ENCODE measurements around the gene TRMT2A. TPM values are rescaled to one million over a fixed set of nuclear protein-coding genes. Genes with fewer than 3 reads are reported as not detected.

The TRMT2A gene
- polyA plus RNA-seq, 3 donors from 2014 or later, result 22.7 to 33.7 (median 27.6) TPM

GRCh38 chr22:20065896-20066616 is 51.0 kb downstream of the TRMT2A start:
- Mint-ChIP-seq H3K9me3 (no peaks in the 10 kb centered on the region), H3K36me3 (peaks cover 0 to 9% (median 0%) of the 10 kb centered on the region in 3 donors), H3K27ac (no peak overlapping the region), H3K4me3 (no peak overlapping the region), H3K4me1 (peaks cover 12 to 15% of the 10 kb centered on the region in 2 donors), H3K27me3 (ENCODE audit: low read depth in 3 of 3) (peaks cover 0 to 2% (median 0%) of the 10 kb centered on the region in 3 donors)
- no peak for DNase-seq

DNA sequence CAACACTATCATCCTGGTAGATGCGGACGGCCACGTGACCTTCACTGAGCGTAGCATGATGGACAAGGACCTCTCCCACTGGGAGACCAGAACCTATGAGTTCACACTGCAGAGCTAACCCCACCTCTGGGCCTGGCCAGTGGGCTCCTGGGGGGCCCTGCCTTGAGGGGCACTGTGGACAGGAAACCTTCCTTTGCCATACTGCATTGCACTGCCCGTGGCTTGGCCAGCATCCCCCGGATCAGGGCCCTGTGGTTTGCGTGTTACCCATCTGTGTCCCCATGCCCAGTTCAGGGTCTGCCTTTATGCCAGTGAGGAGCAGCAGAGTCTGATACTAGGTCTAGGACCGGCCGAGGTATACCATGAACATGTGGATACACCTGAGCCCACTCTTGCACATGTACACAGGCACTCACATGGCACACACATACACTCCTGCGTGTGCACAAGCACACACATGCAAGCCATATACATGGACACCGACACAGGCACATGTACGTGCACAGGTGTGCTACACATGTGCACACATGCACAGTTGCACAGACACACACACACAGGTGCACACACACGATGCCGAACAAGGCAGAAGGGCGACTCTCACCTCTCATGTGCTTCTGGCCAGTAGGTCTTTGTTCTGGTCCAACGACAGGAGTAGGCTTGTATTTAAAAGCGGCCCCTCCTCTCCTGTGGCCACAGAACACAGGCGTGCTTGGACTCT is 52.3 kb downstream of the TRMT2A start:
- Mint-ChIP-seq H3K36me3 (peaks cover 0 to 11% (median 0%) of the 10 kb centered on the region in 3 donors), H3K9me3 (no peaks in the 10 kb centered on the region), H3K4me3 (no peak overlapping the region), H3K4me1 (peaks cover 17 to 26% of the 10 kb centered on the region in 2 donors), H3K27ac (peak overlapping the region in 2 of 6 donors; percentile 26 to 75), H3K27me3 (ENCODE audit: low read depth in 3 of 3) (peaks cover 0 to 2% (median 0%) of the 10 kb centered on the region in 3 donors)
- no peak for DNase-seq

DNA sequence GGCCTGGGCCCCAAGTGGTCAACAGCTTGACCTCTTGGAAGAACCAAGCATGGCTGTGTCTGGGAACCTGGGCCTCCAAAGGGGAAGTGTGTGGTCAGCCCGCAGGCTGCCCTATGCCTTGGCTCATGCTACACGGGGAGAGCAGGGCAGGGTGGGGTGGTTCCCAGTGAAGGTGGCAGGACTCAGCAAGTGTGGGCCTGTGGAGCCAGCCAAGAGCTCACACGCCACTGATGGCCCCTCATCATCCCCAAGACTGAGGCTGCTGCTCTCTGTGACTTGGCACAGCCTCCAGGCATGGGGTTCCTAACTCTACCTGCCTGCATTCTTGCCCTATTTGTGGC is 52.9 kb downstream of the TRMT2A start:
- Mint-ChIP-seq H3K9me3 (no peaks in the 10 kb centered on the region), H3K4me3 (peak overlapping the region in 1 of 5 donors; percentile 61), H3K36me3 (peaks cover 0 to 11% (median 0%) of the 10 kb centered on the region in 3 donors), H3K27me3 (ENCODE audit: low read depth in 3 of 3) (peaks cover 0 to 2% (median 2%) of the 10 kb centered on the region in 3 donors), H3K27ac (peak overlapping the region in 5 of 6 donors; percentile 13 to 95 (median 90)), H3K4me1 (peaks cover 23 to 32% of the 10 kb centered on the region in 2 donors)
- no peak for DNase-seq

DNA sequence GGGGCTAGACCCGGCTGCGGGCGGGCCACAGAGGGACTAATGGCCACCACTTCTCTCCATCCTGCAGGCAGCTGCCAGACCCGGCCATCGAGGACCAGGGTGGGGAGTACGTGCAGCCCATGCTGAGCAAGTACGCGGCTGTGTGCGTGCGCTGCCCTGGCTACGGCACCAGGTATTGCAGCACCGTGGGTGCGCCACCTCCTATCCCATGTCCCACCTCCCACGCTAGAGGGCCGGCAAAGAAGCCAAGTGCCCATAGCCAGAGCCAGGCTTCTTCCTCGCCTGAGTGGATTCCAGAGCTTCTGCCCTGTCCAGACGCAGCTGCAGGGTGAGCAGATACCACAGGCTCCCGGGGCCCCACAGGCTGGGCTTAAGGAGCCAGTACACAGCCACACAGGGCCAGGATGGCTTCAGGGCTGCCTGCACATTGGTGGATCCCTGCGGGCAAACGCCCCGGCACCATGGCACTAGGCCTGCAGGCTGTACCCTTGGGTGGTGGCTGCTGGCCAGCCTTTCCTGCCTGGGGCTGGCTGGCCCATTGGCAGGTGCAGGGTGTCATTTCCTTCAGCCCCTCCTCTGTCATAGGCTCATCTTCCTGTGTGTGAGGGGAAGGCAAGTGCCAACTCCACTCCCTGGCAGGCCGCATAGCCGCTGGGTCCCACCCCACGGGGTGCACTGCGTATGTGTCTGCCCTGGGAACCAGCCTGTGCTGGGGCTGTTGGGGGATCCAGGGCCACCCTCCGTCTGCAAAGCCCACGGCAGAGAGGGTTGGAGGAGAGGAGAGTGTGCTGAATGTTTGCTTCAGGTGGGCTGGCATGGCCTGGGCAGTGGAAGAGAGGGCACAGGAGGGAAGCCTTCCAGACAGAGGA is 53.5 kb downstream of the TRMT2A start:
- peaks cover 29 to 38% of the 10 kb centered on the region in 2 donors for H3K4me1 Mint-ChIP-seq

GRCh38 chr22:20062766-20063083 is 54.3 kb downstream of the TRMT2A start:
- Mint-ChIP-seq H3K27ac (peak overlapping the region in 4 of 6 donors; percentile 17 to 90 (median 72)), H3K27me3 (ENCODE audit: low read depth in 3 of 3) (peaks cover 0 to 4% (median 0%) of the 10 kb centered on the region in 3 donors), H3K9me3 (no peaks in the 10 kb centered on the region), H3K4me3 (peak overlapping the region in 1 of 5 donors; percentile 60), H3K36me3 (peaks cover 0 to 17% (median 5%) of the 10 kb centered on the region in 3 donors), H3K4me1 (peaks cover 35 to 46% of the 10 kb centered on the region in 2 donors)
- DNase-seq, result no peak

More for the DNA sequence above, 53.5 kb downstream of the TRMT2A start:
- Mint-ChIP-seq H3K27ac (peak overlapping the region; percentile 13 to 95 (median 80)), H3K27me3 (ENCODE audit: low read depth in 3 of 3) (peaks cover 0 to 4% (median 0%) of the 10 kb centered on the region in 3 donors), H3K36me3 (peaks cover 0 to 11% (median 0%) of the 10 kb centered on the region in 3 donors), H3K4me3 (peak overlapping the region; percentile 21 to 85 (median 63)), H3K9me3 (no peaks in the 10 kb centered on the region)
- peak; percentile 42 to 46 (median 44) for DNase-seq

DNA sequence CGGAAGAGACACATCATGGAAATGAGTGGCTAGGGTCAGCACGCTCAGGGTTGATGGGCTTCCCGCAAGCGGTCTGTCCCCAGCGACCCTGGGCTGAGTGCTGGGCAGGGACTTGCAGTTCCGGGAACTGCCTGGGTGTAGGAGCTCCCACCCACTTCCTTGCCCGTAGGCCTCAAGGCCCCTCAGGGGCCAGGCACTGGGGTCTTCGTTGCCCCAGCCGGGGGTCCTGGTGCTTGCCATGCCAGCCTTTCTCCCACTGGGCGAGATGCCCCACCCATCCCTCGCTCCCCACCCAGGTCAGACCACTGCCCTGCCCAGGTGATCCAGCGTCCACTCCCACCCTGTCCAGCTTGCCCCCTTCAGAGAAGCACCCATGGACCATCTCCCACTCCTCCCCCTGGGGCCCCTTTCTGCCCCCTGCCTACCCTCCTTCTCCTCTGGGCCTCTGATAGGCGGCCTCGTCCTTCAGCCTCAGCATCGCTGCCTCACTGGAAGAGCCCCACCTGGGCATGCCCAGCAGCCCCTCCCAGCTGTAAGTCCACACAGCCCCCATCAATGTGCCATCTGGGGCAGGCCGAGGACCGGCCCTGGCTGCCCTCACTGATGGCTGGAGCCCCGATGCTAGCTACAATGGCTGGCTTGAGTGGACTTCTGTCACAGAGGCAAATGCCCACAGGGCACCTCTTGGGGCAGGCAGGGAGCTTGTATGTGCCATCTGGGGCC is 54.8 kb downstream of the TRMT2A start:
- peaks cover 0 to 17% (median 6%) of the 10 kb centered on the region in 3 donors for H3K36me3 Mint-ChIP-seq
- H3K27me3 Mint-ChIP-seq (ENCODE audit: low read depth in 3 of 3), result peaks cover 0 to 4% (median 0%) of the 10 kb centered on the region in 3 donors
- H3K4me3 Mint-ChIP-seq, result no peak overlapping the region
- H3K9me3 Mint-ChIP-seq, result no peaks in the 10 kb centered on the region
- DNase-seq, result no peak
- no peak overlapping the region for H3K27ac Mint-ChIP-seq
- peaks cover 38 to 49% of the 10 kb centered on the region in 2 donors for H3K4me1 Mint-ChIP-seq

Other genes starting within 250 kb of the TRMT2A start
- gene COMT, start 175.5 kb downstream of the TRMT2A start, polyA plus RNA-seq, result 100 to 1,000 TPM; 130 to 167 (median 155) TPM
- 10 to 100 TPM; 11.0 to 17.1 (median 15.5) TPM for gene TXNRD2, start 175.4 kb downstream of the TRMT2A start, polyA plus RNA-seq
- gene ARVCF, start 100.4 kb downstream of the TRMT2A start, polyA plus RNA-seq, result 10 to 100 TPM in 1 of 3 donors, 1 to 10 TPM in 2; 5.3 to 15.9 (median 5.3) TPM
- 10 to 100 TPM; 43.3 to 68.6 (median 56.6) TPM for gene TANGO2, start 96.1 kb downstream of the TRMT2A start, polyA plus RNA-seq
- 1 to 10 TPM in 2 of 3 donors, under 1 TPM in 1; 0.83 to 5.4 (median 1.4) TPM for gene DGCR8, start 37.0 kb downstream of the TRMT2A start, polyA plus RNA-seq
- 100 to 1,000 TPM in 1 of 3 donors, 10 to 100 TPM in 2; 90.4 to 111 (median 92.4) TPM for gene RANBP1, start 1.1 kb downstream of the TRMT2A start, polyA plus RNA-seq
- 1 to 10 TPM in 1 of 3 donors, under 1 TPM in 2; 0.54 to 3.7 (median 0.79) TPM for gene ZDHHC8, start 14.6 kb upstream of the TRMT2A start, polyA plus RNA-seq
- gene CCDC188, start 33.8 kb upstream of the TRMT2A start, polyA plus RNA-seq, result under 1 TPM in 1 of 3 donors, not detected in 2; 0.66 TPM
- 1 to 10 TPM; 1.1 to 3.9 (median 2.2) TPM for gene RTN4R, start 151.1 kb upstream of the TRMT2A start, polyA plus RNA-seq
- 100 to 1,000 TPM; 143 to 160 (median 147) TPM for gene DGCR6L, start 202.8 kb upstream of the TRMT2A start, polyA plus RNA-seq

All from immature natural killer cell (primary cell).